COLO668 (cell line): ENCODE data around the gene FN1.

Experiments
- DNase-seq: peaks from one replicate; lab custom pipeline; 2025; ENCODE audit not compliant: unreplicated experiment; lab: John Stamatoyannopoulos, UW

The FN1 gene

GRCh38 chr2:215354771-215355695 lies 80.8 kb downstream of the FN1 start:
- DNase-seq = no peak

GRCh38 chr2:215352602-215353001 lies 83.3 kb downstream of the FN1 start:
- no peak for DNase-seq

- DNase-seq = no peak
These were observed 88.0 kb downstream of the FN1 start for GRCh38 chr2:215347878-215348277.

- no peak for DNase-seq
These were observed 96.8 kb downstream of the FN1 start for GRCh38 chr2:215338883-215339679.

- no peak for DNase-seq
These were observed 102.8 kb downstream of the FN1 start for GRCh38 chr2:215332872-215333595.

GRCh38 chr2:215328066-215328465 lies 107.8 kb downstream of the FN1 start:
- no peak for DNase-seq

- DNase-seq = no peak
These were observed 111.1 kb downstream of the FN1 start for GRCh38 chr2:215324811-215325210.

- DNase-seq = no peak
These were observed 115.2 kb downstream of the FN1 start for GRCh38 chr2:215320679-215321078.

- DNase-seq = no peak
These were observed 115.8 kb downstream of the FN1 start for GRCh38 chr2:215320102-215320501.

GRCh38 chr2:215319500-215319899 lies 116.4 kb downstream of the FN1 start:
- DNase-seq = no peak

- no peak for DNase-seq
These were observed 119.5 kb downstream of the FN1 start for GRCh38 chr2:215316336-215316735.

- DNase-seq = no peak
These were observed 120.6 kb downstream of the FN1 start for GRCh38 chr2:215315301-215315700.

- no peak for DNase-seq
These were observed 121.0 kb downstream of the FN1 start for GRCh38 chr2:215314896-215315295.

GRCh38 chr2:215313255-215313613 lies 122.6 kb downstream of the FN1 start:
- no peak for DNase-seq

- DNase-seq = peak; percentile 95
These were observed 124.1 kb downstream of the FN1 start, which contains the start of gene ATIC for GRCh38 chr2:215311625-215312396. TSS of gene ATIC (plus strand) at chr2:215312059. CDS start at chr2:215312143, 84 bp downstream.

- DNase-seq = peak; percentile 16
These were observed 124.6 kb downstream of the FN1 start for GRCh38 chr2:215311259-215311624.
